Esophagus squamous epithelium (tissue), 4 donors: ENCODE results near the gene RFTN2.

Source experiments
- CTCF ChIP-seq, 6 experiments: fragments of 450-650 bp in 4 of 6; fragments of 200-600 bp in 2 of 6; sonication (generic) in 2 of 6; IDR thresholded peaks; one replicate each; pipeline ENCODE4 v1.5.1; 2016 to 2019; ENCODE audit warnings: antibody characterized with exemption in 6 of 6, mild to moderate bottlenecking in 4 of 6, moderate library complexity in 4 of 6
- POLR2A ChIP-seq, 4 donors: fragments of 450-650 bp; IDR thresholded peaks; one replicate each; pipeline ENCODE4 v1.6.1; 2017; ENCODE audit warnings: antibody characterized with exemption in 4 of 4, mild to moderate bottlenecking in 4 of 4, moderate library complexity in 3 of 4

DNA sequence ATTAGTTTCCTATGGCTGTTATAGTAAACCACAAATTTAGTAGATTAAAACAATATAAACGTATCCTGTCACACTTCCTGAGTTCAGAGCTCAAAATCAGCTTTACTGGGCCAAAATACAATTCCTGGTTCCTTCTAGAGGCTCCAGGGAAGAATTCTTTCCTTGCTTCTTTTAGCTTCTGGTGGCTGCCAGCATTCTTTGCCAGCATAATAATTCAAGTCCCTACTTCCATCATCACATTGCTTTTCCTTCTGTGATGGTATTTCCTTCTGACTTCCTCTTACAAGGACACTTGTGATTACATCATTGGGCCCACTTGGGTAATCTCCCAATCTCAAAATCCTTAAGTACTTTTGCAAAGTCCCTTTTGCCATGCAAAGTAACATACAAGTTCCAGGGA, 118.9 kb downstream of the RFTN2 start:
- no peak for TF ChIP-seq POLR2A (IDR thresholded peaks at IDR 0.05)
- TF ChIP-seq CTCF (IDR thresholded peaks at IDR 0.05), result no peak
